GM19372 (cell line): ENCODE data around the gene ENPP1.
"Not testable (repeated sequence)": the region's sequence is repeated elsewhere in the genome, so short reads cannot be mapped to it uniquely, and the experiment has no call there.

Experiments used
- ATAC-seq: cut with Tn5 transposase; IDR thresholded peaks from one replicate; pipeline ENCODE4 v1.9.1; 2021; ENCODE audit warnings: mild to moderate bottlenecking, low read depth, moderate library complexity; ENCODE audit not compliant: unreplicated experiment

The ENPP1 gene

GRCh38 chr6:131825946-131826345, 18.1 kb downstream of the ENPP1 start:
- ATAC-seq, result no peak

DNA sequence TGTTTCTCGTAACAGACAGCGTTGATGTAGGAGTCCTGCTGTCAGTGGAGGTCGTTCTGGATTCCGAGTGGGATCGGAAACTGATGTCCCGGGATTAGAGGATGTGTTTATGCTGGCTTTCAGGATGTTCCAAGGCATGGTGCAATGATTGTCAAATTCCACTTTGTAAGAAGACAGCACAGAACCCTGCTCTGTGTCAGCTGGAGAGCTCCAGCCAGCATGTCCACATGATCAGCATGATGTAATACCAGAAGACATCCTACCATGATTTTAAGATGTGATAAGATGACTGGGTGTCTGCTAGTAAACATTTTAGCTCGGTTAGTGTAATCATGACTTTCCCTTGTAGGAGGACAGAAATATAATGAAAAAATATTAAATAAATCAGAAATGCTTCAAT, 20.3 kb downstream of the ENPP1 start:
- ATAC-seq, result no peak

DNA sequence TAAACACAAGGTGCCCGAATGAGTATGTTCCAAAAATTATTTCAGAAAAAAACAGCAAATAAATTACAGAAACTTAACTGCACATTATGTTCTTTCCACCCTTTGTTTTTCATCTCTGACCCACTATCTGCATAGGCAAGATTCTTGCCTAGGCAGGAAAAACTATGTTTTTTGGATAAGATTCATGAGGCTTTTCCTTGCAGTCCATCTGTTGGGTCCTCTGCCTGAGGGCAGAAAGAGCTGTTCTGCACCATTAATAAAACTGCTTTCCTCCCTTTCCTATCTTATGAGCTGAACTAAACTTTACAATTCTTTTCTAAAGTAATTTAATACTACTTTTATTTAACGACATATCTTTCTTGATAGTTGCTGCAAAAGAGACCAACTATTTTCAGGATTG, 21.1 kb downstream of the ENPP1 start:
- ATAC-seq, result no peak

GRCh38 chr6:131831392-131831791, 23.6 kb downstream of the ENPP1 start:
- no peak for ATAC-seq

DNA sequence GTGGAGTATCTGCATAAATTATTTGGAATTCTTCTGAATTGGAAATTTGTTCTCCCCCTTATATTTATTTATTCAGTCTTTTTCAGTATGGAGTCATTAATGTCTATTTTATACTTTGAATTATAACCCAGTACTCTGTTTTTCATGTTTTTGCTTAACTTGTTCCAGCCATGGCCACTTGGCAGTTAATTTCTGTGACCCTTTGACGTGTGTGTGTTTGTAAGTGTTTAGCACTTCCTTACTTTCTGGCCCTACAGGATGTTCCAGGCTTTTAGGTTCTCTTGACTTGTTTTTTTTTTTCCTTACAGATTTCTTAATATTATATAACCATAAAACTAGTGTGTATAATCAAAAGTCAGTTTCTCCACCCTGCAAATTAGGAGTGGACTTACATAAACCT, 24.1 kb downstream of the ENPP1 start:
- ATAC-seq, result no peak

DNA sequence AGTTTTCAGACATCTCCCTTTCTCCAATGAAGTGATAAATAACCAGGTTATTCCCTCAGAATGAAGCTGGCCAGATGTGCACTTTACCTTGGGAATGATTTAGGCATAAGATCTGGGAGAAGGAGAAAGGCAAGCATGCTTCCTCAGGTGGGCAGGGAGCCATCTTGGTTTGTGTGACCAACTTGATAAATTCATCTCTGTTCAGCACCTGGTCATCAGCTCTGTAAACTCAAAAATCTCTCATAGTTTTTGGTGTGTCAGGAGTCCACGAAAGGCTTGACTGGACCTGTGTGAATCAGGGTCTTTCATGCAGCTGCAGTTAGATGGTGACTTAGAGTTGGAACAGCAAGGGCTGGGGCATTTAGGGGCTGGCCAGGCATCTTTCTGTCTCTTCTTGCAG, 24.5 kb downstream of the ENPP1 start:
- ATAC-seq, result no peak

- ATAC-seq, result no peak
Observed at GRCh38 chr6:131838051-131838450, 30.2 kb downstream of the ENPP1 start.

DNA sequence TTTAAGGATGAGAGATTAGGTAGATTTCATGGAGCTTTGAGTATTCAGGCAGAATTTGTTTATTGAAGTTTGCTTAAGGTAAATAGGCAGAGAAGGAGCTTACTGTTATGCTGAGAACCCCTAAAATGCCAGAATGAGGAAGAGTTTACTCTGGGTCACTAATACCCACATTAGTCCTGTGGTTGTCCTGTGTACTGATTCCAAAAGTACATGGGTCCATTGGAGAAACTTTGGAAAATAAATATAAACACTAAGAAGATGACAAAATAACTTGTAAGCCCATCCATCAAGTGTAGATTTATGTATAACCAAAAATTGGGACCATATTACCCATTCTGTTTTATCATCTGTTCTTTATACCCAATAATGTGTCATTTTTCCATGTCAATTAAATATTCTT, 31.6 kb downstream of the ENPP1 start:
- no peak for ATAC-seq

GRCh38 chr6:131840441-131840840, 32.6 kb downstream of the ENPP1 start:
- no peak for ATAC-seq

DNA sequence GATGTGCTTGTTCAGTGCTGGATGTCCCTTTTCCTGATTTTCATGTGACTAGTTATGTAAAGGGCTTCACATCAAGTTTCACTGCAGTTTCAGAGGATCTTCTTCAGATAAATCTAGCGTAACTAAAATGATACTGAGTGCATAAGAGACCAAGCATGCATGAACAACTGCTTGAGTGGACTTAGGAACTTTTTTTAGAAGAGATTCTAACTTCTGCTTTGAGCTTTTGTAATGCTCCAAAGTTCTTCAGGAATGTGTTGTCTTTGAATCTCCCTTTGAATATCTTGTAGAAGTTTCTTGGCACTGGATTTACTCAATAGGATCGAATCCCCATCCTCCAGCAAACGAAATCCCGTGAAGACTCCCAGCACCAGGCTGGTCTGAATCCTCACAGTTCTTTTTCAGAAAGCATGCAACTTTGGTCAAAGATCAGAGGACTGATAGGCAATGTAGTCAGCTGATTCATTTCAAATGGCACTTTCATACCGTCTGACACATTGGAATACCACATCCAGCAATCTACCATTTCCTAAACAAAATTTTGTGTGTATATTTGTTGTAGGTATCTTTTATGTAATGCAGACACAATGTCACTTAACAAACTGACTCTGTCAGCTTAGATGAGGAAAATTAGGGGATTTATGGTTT, 33.2 kb downstream of the ENPP1 start:
- no peak for ATAC-seq

DNA sequence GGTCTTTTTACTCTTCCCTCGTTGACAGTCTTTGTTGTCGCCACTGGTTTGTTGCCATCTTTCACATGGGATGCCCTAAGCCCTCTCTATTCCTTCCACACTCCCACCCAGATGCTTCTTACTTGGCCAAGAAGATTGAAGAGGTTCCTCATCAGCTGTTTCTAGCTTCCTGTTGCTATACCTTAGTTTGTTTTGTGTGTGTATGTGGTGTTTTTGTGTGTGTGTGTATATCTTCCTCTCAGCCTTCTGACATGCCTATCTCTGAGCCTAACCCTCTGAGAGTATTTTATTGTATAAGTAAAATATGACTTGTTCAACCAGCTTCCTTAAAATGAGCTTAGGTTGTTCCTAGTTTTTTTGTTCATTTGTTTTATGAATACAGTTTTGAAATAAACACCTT, 35.9 kb downstream of the ENPP1 start:
- ATAC-seq, result no peak

GRCh38 chr6:131844243-131844841, 36.5 kb downstream of the ENPP1 start:
- no peak for ATAC-seq

DNA sequence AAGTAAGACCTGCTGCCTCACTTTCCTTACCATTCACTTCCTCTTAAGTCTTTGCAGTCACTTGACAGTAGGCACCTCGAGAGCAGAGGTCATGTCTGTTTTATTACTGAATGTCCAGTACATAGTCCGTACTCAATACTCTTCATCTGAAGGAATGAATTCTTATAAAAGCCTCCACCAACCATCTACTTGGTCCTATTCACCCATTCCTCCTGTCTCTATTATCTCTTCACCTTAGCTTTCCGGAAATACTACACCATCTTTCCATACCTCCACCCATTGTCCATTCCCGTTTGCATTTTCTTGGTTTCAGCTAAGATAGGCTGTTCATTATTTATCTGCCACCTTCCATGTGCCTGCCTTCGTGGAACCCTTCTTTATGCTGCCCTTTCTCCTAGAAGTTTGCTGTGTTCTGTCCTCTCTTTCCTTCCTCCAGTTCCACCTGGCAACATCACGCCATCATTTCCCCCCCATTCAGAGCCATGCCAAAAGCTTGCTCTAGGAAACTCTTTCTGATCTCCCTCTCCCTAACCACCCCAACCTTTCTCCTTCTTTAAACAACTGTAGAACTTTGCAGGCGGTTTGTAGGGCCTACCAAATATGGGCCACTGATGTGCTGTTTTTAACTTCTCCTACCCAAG, 38.3 kb downstream of the ENPP1 start:
- no peak for ATAC-seq

- no peak for ATAC-seq
Observed at GRCh38 chr6:131846905-131847304, 39.1 kb downstream of the ENPP1 start.

GRCh38 chr6:131849799-131850198, 42.0 kb downstream of the ENPP1 start:
- no peak for ATAC-seq

DNA sequence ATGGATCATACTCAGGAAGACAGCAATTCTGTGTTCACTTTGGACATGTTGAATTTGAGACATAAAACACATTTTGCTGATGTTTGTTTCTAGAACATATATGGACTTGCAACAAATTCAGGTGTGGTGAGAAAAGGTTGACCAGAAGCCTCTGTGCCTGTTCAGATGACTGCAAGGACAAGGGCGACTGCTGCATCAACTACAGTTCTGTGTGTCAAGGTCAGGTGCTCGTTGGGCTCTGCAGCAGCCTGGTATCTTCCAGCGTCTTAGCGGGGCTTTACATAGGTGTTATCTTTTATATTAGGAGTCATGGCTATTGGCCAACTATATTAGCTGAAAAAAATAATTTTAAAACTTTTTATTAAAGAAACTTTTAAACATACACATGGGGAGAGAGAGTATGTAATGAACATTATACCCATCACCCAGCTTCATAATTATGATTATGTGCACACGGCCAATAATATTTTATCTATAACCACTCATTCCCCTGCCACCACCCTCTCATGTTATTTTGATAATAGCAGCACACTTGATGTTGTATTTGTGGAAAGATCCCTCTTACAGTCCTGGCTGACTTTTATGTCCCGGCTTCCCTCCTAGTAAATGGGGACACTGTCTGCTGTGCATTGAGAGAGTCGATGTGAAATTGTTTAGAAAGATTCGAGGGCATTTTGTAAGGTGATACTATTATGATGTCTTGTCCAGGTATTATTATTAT, 43.4 kb downstream of the ENPP1 start:
- no peak for ATAC-seq

- ATAC-seq, result no peak
Observed at GRCh38 chr6:131852200-131852599, 44.4 kb downstream of the ENPP1 start.

DNA sequence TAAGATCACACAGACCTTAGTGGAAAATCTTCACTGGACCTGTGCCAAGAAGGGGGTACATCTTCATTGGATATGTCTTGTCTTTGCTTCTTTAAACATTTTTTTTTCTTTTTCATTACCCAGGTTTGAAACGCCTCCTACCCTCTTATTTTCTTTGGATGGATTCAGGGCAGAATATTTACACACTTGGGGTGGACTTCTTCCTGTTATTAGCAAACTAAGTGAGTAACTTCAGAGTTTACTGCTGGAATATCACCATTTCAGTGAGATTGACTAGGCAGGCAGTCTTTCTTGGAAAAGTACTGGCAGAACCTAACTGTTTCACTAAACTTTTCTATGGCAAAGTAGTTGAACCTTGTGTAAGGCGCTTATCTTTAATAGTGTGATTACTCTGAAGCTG, 47.0 kb downstream of the ENPP1 start:
- ATAC-seq, result no peak

DNA sequence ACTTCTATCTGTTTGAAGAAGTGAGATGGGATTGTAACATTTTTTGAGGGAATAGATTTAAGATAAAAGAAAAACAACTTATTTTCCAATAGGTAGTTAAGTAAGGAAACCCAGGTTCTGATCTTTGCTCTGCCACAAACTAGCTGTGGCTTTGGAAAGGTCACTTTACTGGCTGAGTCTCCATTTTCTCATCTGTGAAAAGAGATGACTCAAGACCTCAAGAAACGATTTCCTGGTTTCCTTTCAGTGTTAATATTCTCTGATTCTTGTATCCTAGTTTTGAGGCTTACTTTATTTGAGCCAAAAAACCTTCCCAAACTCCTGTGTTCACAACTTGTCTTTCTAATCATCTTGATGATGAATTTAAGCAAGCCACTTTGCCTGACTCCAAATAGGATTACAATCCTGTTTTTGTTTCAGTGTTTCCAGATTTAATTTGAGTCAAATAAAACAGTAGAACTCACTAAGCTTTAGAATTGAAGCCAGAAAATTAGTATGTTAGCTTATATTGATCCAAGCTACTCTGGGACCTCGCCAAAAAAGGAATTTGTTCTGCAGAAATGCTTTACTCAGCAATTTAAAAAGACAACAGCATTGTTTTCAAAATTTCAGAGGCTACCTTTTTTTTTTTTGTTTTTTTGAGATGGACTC, 51.1 kb downstream of the ENPP1 start:
- ATAC-seq, result no peak

GRCh38 chr6:131859658-131860057, 51.8 kb downstream of the ENPP1 start:
- not testable (repeated sequence) for ATAC-seq

GRCh38 chr6:131861381-131861780, 53.6 kb downstream of the ENPP1 start:
- ATAC-seq, result no peak
